GM19351 (cell line): ENCODE results near the gene DKK3.

Experiments
- ATAC-seq: cut with Tn5 transposase; IDR thresholded peaks from one replicate; pipeline ENCODE4 v1.9.1; 2021; ENCODE audit warnings: mild to moderate bottlenecking, moderate library complexity; ENCODE audit not compliant: unreplicated experiment

DKK3 gene

DNA sequence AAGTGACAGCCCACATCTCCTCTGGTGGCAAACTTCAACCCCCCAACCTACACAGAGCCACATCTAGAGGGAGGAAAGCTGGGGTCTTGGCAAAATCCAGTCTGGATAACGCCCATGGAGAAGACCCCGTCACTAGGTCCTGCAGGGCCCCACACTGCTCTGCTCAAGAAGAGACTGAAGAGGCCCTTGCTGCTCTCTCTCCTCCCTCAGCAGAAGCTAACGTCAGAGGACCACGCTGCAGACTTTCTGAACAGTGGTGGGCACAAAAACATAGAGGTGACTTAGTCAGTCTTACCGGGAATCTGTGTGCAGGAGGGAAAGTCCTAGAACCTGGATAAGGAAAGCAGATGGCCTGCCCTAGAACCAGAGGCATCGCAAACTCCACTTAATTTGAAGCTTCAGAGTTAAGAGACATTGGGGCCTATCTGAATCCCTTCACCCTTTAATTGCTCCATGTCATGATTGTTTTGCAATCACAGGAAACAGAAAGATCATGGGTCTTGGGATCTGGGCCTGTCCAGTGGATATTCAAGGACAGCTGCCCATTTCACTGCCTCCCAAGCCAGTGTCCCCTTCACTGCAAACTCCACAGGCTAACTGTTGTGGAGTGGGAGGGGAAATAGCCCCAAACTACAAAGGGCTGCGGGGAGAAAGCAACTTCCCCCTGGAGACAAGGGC is 1.7 kb downstream of the DKK3 start:
- ATAC-seq: no peak

DNA sequence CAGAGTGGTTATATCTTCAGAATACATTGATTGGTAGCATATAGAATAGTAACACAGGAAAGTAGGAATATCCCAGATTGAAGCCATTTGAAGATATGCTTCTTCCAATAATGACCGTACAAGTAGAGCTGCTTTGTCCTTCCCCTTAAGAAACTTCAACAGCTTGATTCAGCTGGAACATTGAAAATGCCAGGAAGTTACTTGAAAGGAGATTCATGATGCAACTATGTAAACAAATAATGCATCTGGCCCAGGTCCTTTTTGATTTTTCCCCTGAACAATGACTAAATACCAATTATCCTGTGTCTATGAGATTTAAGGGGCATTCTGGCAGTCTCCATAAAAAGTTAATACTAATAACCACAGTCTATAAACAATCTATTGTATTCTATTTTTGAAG is 3.0 kb downstream of the DKK3 start:
- ATAC-seq: no peak

DNA sequence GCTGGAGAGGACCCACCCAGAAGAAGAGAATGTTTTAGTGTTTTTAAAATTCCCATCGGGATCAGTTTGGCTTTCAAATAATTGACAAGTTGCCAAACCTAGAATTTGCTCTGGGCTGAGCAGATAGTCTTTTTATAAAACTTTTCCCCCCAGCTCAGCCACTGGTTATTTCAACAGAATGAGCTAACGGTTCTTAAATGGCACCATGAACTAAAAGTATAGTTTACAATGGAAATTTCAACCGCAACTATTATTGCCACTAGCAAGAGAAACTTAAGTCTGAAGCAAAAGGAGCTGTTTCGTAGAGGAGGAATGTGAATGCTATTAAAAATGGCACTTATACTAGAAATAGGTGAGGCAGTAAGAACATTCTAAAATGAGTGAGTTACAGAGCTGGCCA is 3.4 kb downstream of the DKK3 start:
- no peak for ATAC-seq

DNA sequence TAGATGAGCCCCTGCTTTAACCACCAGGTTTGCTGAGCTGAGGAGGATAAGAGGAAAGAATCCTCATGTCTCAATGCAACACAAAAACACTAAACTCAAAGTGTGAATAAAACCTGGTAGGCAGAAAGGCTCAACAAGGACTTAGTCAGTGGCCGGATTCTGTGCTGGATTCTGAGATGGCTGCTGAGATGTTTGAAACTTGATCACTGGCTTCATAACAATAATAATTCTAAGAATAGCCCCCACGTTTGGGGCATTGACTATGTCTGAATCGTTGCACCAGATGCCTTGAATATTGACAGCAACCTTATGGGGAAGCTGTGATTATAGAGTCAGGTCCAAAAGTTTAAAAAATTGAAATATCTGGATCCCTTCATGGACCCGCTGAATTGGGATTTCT is 4.6 kb downstream of the DKK3 start:
- ATAC-seq: no peak

DNA sequence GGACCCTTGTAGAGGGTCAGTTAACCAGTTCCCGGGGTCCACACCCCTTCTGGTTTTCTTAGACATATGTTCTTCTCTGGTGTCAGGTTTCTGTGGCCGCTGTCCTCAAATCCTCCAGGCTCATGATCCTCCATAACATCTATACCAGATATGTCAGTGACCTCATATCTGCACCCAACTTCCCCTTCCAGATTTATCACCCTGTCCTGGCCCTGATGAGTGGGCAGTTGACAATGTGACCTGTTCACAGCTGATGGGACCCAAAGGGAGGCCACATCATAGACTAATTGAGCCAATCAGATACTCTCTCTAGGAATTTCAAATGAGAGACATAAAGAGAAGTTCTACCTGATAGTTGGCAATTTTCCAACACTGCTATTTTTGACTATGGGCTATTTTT is 5.1 kb downstream of the DKK3 start:
- no peak for ATAC-seq

DNA sequence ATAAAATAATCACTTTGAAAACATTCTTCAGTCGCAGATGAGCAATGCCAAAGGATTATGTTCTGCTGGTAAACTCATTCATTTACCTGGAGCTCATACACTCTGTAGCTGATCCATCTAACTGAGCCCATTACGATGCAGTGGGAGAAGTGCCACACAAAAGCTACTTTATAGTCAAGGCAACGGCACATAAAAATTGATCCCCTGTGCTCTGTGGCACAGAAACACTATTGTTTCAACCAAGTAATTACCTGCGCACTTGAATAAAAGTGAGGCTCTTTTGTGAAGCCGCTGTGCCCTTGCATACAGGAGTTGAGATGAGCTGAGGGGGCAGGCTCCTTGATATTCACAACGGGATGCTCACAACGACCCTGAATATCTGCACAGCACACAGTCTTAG is 7.2 kb downstream of the DKK3 start:
- no peak for ATAC-seq

DNA sequence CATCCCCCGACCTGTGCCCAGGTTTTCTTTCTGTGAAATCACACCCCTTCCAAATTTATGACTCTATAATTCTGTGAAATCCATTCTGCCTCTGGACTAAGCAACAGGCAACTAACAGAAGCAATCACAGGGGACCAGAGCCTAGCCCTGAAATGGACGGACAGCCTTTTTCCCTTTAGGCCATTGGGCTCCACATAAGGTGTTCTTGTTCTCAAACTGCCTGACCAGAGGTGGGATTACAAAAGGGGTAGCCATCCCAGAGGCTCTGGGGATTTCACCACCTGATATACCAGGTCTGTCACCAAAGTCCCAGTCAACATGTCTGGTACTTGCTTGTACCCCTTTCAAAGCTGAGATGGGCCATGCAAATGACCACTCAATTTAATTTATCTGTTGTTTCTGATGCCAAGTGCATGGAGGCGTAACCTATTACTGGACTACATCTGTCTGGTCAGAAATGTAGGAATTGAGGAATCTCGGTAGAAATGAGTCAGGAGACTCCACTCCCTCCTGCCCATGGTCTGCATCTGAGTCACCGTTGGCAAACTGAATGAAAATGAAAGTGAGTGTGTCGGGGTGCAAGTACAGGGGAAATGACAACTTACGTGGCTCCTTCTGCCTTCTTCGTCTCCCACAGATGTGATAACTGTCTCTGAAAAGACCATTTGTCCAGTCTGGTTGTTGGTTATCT is 10.2 kb downstream of the DKK3 start:
- ATAC-seq: no peak

DNA sequence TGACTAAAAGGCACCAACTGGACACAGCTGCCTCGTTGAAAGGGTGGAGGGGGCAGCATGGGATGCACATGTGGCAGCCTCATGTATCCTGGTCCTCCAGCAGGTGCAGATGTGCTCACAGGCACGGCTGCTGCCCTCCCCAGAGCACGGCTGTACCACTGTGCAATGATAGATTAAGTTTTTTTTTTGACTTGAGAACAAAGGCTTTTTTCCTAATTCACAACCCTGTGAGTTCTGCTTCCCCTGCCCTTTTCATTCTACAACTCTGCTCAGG is 11.4 kb downstream of the DKK3 start:
- no peak for ATAC-seq

DNA sequence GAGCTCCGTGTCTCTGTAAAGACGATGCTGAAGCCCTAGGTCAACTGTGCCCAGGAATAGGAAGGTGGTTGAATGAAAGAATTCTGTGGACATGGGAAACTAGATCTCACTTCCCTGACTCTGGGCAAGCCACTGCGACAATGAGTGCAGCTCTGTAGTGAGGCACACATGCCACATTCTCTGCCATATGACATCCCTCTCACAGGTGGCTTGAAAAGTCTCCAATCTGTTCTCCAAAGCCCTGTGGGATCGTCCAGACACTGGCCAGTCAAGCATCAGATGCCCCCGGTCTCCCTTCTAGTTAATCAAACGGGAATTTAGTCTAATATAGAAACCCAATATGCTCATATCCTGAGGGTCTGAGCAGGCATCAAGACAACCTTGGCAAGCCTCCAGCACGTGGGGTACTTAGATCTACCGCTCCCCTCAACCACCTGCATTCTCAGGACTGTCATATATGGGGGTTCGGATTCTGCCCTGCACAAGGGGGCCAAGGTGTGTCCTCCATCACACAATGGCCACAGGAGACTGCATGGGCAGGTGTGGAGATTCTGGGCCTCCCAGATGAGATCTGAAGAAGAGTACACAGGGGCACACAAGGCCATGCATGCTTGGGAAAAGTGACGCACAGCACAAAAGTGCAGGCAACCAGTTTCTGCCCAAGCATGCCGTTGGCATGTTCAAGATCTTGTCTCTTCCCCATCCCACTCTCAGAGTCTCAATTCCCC is 11.9 kb downstream of the DKK3 start:
- no peak for ATAC-seq

DNA sequence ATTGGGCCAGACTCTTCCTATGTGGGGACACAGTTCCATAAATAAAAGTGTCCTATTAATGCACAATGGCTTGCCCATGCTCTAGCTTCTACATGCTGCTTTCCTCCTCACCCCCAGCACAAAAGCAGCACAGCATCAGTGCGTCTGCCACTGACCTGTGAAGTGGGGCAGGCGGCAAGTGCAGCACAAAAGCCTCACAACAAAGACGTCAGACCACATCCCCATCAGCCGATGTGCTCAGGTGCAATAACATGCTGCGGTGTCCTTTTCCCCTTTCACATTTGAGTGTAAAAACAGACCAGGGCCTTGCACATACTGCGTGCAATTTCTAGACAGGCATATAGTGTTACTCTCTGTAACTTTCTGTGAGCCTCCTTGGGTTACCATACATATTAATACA is 12.8 kb downstream of the DKK3 start:
- ATAC-seq: no peak

DNA sequence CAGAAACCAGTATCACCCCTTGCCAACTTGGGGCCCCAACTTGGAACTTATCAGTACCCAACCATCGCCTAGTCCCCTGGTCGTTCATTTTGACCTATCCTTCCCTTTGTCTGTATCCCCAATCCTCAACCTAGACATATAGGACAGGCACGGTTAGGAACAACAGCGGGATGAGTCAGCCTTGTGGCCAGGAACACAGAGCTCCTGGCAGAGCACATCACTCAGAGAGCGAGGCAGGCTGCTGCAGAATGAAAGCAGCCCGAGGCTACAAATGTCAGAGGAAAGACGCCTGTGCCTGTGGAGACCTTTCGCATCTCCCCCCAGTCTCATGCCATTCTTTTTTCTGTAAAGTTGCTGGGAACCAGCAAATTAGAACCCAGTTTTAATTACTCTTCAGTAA is 14.6 kb downstream of the DKK3 start:
- no peak for ATAC-seq

DNA sequence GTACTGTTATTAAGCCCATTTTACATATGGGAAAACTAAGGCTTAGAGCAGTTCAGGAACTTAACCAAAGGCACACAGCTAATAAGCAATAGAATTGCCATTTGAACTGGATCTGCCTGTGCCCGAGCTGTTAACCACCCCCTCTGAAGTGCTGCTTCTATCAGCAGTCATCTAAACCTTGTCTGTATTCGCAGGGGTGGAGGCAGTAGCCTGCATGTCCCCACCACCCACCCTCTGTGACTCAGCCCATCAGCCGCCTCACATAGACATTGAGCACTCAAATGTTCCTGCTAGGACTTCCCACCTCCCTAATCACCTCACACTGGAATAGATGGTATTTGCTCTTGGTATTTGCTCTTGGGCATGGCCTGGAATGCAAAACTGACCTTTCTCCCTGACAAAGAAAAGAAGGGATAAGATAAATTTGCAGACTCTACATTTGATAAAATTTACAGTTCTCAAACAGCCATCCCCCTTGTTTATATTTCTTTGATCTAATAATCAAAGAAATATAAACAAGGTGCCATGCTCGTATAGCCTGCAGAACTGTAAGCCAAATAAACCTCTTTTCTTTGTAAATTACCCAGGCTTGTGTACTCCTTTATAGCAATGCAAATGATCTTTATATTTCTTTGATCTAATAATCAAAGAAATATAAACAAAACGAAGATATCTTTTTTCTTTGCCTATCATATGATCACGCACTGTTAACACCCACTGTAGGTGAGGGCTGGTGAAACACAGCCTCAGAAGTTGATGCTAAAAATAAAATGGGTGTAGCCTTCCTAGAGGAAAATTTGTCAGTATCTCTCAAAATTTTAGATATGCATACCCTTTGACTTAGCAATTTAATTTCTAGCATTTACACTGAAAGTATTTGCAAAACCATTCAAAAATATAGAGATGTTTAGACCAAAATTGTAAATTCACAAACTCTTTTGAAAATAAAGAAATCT is 15.9 kb downstream of the DKK3 start:
- no peak for ATAC-seq

DNA sequence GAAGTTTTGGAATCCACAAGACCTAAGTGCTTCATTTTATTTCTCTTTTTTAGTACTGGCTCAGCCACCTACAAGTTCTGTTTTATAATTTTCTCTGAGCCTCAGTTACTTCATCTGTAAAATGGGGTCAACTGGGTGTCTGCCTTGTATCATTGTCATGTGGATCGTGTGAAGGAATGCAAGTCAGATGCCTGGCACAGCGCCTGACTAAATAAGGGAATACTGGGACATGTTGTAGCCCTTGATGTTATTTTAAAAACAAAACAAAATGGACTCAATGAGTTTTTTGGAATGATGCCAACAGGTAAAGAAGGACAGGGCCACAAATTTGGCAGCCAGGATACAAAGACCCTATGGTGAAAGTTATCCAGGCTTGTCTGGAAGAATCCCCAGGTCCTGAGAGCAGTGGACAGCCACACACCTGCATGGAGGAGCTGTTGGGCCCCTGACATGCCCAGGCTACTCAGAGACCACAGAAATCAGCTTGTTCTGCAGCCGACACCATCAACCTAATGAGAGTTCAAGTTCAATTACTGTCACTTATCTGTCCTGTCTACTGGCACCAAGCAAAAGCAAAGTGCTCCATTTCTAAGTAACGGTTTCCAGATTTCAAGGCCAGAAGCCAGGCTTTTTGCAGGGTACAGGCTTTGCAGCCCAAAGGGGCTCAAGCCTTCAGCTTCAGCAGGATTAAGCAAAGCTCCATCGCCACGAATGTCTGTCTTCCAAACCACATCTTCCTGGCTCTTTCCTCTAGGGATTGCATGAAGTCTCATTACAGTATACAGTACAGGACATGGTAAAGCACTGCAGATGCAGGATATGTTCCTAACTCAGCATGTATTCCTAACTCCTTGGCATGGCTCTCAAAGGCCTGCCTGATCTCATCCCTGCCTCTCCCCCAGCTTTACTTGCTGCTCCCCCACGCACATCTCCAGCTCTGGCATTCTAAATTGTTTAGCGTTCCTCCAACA is 18.4 kb downstream of the DKK3 start:
- no peak for ATAC-seq

DNA sequence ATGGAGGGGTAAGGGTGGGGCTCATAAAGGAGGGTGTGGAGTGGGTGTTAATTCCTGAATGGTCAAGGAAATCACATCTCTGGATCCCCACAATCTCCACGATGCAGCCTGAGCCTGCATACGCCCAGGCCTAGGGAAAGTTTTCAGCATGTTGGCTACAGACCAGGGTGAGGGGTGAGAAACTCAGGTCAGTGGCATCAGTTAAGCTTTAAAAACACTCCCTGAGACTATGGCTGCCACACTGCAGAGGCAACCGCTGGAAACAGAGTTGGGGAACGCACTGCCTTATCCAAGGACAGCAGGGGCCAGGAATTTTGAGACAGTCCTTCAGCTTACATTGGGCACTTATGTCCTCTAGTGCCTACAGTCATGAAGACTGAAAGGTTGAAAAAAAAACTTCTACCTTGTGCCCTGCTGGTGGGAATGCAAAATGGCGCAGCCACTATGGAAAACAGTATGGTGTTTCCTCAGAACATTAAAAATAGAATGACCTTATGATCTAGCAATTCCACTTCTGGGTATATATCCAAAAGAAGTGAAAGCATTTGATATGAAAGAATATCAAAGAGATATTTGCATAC is 19.7 kb downstream of the DKK3 start:
- ATAC-seq: no peak

DNA sequence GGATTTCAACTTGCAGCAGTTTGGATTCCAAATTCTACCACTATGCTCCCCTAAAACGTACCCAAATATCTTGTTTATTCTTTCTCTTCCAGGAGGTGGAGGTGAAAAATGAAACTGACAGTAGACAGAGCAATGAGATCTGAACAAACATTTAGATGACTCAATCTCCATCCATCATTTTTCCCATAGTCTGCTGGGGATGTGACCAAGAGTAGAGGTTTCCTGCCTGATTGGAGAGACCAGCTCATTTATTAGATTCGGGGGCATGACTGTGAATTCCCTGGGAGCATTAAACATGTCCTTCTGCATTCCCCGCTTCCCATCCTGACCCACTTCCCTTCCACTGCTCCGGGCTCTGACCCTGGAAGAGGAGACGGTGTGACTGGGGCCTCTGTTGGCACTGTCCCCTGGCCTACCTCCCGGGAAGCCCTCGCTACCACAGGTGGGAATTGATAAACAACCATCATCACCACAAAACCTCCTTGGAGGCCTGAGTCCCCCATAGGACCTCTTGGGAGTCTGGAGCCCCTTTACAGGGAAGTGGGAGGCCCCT is 20.3 kb downstream of the DKK3 start:
- ATAC-seq: no peak

DNA sequence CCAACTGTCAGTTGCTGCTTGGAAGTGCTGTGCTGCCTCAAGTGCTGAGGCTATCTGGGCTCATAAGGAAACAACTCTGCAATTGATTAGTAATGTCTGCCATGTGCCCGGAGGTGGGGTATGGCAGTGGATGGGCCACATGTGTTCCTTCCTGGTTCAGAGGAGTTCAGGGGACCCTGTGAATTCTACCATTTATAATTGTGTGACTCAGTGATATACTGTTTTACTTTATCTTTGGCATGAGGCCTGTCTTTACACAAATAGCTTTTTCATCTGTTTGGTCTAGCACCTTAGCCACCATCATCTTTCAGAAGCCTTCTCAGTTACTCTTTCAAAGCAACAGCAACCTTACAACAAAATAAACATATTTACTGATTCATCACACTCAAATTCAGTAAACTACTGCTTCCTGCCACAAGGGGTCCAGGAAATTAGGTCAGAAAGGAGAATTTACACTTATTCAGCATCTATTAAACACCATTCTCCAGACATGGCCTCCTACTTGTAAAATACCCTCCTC is 20.9 kb downstream of the DKK3 start:
- no peak for ATAC-seq

DNA sequence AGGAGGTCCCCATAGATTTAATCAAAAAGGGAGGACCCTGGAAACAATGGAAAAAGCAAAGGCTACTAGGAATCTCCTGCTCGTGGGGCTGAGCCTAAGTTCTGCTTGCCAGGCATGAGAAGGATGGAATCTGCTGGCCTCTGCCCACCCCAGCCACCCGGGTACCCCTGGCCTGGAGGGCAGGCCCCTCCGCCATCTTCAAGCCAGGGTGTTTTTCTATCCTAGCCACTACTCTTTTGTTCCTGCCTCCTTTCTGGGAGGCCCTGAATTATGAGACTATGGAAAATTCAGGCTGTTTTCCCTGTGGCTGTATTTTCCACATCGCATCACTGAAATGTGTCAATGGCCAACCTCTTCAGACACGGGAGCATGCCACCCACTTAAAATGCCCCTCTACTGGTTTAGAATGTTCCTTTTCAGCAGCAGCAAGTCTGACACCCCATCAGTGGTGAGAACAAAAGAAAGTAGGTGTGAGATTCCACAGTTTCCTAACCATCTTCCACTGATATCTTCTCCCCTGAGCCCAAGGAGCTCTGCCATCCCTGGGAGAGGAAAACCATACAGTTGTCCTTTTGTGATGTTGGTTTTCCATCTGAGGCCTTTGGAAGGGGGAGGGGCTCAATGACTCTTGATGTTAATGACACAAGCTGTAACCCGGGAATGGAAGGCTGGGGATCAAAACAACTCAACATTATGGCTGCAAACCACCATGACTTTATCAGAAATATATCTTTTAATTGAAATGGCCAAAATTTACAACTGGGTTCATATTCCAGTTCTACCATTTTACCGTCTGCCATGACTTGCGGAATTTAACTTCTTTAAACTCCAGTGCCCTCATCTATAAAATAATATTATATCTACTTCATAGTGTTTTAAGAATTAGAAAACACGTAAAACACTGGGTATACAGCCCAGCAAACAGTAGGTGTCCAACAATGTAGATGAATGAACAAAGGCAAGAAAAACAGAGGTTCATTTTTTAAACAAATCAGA is 22.2 kb downstream of the DKK3 start:
- no peak for ATAC-seq
